ENCODE data around the gene HDGFL2.
"Not testable (repeated sequence)": the region's sequence is repeated elsewhere in the genome, so short reads cannot be mapped to it uniquely, and the experiment has no call there.

HDGFL2 gene

DNA sequence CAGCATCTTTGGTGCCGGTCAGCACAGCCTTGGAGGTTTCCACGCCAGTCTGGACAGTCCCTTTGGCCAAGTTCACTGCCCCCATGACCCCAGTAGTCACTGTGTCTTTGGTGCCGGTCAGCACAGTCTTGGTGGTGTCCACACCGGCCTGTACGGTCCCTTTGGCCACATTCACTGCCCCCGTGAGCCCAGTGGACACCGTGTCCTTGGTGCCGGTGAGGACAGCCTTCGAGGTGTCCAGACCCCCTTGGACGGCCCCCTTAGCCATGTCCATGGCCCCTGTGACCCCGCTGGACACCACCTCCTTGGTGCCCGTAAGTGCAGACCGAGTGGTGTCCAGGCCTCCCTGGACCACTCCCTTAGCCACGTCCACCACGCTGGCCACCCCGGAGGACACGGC is 41.2 kb downstream of the HDGFL2 start:
- no peak for DNase-seq (ENCODE audit: low read depth, low spot score)

DNA sequence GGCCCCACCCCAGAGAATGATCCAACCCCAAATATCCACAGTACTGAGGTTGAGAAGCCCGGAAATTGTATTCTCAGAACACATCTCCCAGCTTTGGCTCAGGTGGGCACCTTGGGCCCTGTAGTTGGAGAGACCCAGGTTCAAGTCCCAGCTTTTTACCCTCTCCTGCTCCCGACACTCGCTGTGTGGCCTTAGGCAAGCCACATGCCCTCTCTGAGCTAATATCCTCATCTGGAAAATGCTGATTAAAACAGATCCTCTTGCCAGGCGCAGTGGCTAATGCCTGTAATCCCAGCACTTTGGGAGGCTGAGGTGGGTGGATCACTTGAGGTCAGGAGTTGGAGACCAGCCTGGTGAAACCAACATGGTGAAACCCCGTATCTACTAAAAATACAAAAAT is 43.6 kb downstream of the HDGFL2 start:
- no peak for DNase-seq (ENCODE audit: low read depth, low spot score)

DNA sequence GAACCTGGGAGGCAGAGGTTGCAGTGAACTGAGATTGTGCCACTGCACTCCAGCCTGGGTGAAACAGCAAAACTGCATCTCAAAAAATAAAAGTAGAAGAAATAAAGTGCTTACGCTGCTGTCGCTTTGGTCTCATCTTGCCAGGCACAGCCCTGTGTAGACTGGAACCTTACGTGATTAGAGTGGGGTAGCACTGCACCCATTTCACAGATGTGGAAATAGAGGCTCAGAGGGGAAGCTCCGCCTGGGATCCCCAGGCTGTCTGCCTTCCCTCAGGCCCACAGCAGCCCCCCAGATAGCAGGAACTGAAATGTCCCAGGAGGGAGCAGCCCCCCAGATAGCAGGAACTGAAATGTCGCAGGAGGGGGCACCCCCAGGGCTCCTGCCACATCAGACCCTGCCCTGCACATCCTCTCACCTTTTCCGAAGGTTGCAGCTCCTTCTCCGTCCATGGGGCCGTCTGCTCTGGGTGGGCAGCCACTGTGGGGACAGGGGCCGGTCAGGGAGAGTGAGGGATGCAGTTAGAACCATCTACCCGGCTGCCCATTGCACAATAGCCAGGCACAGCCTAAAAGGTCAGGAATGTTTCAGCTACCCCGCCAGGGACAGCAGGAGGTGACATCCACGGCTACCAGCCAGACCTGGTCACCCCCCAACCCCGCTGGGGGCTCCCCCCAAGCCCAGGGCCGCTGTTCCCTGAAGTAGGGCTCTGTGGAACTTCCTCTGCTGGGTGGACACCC is 44.3 kb downstream of the HDGFL2 start:
- DNase-seq (ENCODE audit: low read depth, low spot score): no peak

DNA sequence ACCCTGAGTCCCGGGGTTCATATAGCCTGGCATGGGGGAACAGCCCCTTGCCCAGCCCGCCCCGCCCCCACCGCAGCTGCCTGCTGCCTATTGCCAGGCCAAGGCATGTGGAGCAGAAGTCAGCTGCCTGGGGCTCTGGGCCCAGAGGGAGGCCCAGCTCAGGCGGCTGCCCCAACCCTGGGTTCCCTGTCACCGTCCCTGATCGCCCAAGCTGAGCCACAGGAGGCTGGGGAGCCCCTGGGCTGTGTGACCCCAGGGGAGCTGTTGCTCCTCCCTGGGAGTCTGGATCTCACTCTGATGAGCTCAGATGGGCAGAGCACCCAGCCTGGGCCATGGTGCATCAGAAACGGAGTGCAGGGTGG is 44.8 kb downstream of the HDGFL2 start:
- DNase-seq (ENCODE audit: low read depth, low spot score): no peak

DNA sequence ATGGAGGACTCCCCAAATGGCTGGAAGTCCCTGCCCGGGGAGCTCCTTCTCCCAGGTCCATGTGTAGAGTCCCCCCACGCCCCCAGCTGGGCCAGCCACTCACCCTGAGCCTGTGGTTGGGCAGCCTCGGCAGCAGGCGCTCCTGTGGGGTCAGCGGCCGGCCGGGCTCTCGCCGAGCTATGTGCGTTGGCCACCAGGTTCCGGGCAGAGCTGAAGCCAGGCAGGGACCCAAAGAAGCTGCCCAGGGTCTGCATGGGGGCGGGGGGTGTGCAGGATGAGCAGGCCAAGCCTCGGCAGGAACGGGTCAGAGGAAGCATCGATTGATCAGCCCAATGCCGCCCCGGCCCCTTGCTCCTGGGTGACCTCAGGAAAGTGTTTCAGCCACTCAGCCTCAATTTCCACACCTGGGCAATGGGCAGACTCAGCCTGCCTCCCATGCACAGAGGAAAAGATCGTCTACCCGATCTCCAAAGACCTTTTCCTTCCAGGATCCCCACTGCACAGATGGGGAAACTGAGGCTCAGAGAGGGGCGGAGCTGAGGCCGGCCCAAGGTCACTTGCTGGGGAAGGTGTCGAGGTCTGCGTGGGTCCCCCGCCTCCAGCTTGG is 45.5 kb downstream of the HDGFL2 start:
- DNase-seq (ENCODE audit: low read depth, low spot score): no peak

DNA sequence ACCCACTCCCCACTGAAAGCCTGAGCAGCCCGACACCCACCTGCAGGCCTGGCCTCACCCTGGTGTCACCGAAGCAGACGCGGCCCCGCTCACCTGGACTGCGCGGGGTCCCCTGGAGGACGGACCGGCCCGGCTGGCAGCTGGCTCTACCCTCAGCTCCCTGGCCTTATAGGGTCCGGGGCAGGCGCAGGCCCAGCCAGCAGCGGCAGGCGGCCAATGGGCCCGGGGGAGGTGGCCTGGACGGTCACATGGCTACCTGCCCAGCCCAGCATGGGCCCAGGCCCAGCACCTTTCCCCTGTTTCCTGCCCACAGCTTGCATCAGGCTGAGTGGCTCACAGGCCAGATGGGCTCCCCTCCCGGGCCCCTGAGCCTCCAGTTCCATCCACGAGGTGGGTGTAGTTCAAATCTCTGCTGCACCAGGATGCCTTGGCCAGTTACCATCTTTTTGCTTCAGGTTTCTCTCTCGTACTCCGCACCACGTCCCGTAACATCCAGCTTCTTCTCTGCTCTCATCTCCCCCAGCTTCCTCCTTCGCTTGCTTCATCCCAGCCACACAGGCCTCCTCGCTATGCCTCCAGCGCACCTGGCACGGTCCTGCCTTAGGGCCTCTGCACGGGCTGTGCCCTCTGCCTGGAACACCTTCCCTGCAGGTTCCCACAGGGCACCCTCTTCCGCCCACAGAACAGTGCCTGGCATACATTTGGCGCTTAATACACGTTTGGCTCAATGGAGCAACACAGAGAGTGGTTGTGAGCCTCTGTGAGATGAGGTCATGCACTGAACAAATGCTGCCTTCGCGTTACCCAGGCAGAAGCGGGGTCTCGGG is 46.5 kb downstream of the HDGFL2 start, which contains the start of gene PLIN4:
Gene PLIN4, minus strand, starts transcription at position 142 of the 827 bp plus-strand sequence. CDS start 214 bp downstream, outside the sequence.
- no peak for DNase-seq (ENCODE audit: low read depth, low spot score)

DNA sequence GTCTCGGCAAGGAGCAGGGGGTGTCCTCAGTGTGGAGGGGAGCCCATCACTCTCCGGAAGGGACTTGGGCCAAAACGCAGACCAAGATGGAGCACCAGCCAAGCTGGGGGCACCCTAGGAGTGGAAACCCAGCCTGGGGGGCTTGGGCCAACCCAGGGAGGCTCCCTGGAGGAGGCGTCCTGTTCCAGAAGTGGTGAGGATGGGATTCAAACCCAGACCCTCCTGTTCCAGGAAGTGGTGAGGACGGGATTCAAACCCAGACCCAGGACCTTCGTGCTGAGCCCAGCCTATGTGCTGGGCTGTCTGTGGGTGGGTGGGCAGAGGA is 47.0 kb downstream of the HDGFL2 start:
- DNase-seq (ENCODE audit: low read depth, low spot score): no peak

DNA sequence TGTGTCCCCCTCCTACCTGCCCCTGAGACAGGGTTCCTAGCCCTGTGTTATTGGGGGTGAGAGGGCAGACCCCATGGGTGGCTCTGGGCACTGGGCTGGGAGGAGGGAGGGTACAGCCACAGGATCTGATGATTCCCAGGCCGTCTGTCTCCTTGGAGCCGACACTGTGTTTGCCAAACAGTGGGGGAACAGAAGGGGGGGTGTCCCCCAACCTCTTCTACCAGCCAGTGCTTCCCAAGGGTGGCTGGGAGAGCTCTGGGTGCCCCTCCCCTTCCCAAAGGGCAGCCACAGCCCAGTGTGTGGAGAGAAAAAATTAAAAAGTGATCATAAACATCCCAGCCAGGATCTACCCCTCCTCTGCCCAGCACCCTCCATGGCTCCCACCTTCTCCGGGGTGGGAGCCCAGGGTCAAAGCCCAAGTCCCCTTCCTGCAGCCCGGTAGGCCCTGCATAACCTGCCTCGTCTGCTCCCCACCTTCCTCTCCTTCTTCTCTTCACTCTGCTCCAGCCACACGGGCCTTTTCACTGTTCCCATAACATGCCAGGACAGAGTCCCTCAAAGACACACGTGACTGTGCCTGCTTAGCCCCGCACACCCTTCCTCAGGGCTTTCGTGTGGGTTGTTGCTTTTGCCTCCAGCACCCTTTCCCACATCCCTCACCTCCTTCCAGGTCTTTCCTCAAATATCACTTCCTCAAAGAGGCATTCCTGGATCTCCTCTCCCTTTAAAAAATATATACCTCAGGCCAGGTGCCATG is 47.6 kb downstream of the HDGFL2 start:
- no peak for DNase-seq (ENCODE audit: low read depth, low spot score)

DNA sequence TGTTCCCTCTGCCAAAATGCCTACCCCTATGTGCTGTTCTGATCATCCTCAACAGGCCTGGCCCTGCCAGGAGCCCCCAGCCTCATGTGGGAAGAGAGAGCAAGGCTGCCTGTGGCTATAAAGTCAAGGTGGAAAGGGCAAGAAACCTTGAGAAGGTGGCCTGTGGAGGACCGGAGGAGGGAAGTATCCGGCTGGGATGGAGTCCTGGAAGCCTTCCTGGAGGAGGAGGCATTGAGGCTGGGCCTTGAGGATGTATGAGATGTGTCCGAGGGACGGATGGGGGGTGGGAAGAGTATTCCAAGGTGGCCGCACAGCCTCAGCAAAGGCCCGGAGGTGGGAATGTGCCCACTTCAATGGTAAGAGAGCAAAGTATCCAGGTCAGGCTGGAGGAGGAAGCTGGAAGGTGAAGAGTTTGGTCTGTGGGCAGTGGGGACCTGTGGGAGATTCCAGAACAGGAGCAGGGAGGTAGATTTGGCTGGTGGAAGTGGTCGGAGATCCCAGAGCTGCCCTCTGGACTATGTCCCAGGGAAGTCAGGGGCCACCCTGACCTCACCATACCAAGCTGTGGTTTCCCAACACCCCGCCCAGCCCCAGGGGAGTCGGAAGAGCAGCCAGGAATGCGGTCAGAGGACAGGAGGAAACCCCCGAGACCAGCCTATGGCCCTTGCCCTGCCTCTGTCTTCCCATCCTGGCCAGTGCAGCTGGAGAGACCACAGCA is 49.2 kb downstream of the HDGFL2 start:
- no peak for DNase-seq (ENCODE audit: low read depth, low spot score)

DNA sequence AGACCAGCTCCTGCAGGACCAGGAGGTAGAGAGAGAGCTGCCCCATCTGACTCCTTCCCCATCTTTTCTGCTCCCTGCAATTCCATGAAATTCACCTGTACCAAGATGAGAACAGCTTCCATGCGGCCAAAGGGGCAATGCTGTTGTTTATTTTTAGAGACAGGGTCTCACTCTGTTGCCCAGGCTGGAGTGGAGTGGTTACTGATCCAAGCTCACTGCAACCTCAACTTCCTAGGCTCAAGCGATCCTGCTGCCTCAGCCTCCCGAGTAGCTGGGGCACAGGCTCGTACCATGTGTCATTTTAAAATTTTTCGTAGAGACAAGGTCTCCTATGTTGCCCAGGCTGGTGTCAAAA is 49.8 kb downstream of the HDGFL2 start:
- DNase-seq (ENCODE audit: low read depth, low spot score): no peak

DNA sequence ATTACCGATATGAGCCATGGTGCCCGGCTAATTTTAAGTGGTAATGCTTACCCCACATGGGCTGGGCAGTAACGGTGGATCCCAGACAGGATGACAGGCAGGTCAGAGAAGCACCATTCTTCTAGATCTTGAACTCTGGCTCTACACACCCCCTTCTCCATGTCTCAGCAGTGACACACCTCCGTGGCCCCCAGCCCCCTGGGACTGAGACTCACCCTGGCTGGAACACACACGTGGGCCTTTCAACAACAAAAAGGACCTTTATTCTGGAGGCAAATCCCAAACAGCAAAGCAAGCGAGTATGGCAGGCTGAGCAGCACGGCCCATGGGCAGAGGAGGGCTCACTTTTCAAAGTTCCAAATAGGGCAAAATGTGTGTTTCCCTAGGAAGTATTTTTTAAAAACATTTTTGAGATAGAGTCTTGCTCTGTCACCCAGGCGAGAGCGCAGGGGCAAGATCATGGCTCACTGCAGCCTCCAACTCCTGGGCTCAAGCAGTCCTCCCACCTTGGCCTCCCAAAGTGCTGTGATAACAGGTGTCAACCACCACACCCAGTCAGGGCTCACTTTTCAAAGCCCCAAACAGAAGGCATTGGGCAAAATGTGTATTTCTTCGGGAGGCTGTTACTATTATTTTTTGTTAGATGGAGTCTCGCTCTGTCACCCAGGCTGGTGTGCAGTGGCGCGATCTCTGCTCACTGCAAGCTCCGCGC is 50.4 kb downstream of the HDGFL2 start:
- no peak for DNase-seq (ENCODE audit: low read depth, low spot score)

DNA sequence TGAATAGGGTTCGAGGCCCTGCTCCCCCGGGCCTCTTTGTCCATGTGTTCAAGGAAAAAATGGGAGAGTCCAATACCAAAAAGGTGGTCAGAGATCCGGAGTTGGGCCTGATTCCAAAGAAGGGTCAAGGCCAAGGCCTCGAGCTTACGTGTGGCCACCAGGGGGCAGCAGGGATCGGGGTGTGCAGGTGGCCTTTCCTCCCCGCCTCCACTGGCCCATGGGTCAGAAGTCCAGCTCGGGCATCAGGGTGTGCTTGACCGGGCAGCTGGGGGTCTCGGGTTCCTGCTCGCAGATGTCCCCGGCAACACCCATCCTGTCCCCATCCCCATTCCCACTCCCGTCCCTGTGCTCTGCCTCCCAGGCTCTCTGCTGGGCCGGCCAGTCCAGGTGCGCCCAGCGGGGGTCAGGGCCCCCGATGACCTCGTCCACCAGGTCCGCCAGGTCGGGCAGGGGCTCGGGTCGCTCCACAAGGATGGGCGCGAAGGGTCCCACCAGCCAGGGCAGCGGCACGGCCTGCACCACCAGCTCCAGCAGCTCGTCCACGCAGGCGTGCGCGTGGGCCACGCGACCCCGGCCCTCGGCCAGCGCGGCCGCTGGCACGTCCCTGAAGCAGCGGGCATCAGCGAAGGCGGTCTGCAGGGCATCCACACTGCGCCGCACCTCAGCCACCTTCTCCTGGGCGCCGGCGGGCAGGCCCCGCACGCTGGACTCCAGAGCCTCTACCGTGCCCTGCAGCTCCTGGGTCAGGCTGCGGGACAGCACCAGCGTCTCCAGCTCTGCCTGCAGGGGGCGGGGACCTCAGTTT is 51.4 kb downstream of the HDGFL2 start:
- DNase-seq (ENCODE audit: low read depth, low spot score): no peak

DNA sequence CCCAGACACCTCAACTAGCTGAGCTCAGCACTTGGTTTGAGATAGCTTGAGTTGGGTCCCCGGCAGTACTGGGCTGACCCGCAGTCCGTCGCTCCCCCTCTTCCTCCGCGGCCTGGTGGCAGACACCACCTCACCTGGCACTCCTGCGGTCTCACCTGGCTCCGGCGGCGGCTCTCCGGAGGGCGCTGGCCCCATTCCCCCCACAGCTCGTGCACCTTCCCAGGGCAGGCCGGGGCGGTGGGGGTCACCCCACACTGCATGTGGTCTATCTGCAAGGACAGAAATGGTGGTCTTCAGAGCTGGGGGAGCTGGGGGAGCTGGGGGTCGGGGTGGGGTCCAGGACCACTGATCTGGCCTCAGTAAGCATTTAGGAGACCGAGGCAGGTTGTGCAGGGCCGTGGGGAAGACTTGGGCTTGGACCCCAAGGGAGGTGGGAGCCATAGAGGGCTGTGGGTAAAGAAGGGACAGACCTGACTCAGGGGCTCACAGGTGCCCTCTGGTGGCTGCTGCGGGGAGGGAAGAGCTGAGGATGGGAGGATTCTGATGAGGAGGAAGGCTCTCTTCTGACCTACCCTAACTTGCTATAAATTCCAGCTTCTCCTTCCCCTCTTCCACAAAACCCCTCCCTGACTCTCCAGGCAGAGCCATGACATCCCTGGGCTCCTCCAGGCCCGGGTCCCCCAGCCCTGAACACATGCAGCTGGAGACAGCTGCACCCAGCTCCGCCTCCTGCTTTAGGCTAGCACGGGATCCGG is 52.9 kb downstream of the HDGFL2 start:
- no peak for DNase-seq (ENCODE audit: low read depth, low spot score)

DNA sequence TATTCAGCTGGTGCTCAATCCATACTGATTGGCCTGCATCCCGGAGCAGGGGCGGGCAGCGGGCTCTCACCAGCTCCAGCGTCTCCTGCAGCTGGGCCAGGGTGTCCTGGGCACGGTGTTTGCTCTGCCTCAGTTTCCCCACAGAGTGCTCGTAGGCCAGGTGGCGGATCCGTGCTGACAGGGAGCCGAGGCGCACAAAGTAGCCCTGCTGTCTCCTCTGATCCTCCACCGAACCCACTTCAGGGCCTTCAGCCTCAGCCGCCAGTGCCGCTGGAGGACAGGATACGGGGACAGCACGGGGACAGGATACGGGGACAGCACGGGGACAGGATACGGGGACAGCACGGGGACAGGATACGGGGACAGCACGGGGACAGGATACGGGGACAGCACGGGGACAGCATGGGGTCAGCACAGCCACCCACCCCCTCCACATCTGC is 53.5 kb downstream of the HDGFL2 start:
- DNase-seq (ENCODE audit: low read depth, low spot score): no peak

DNA sequence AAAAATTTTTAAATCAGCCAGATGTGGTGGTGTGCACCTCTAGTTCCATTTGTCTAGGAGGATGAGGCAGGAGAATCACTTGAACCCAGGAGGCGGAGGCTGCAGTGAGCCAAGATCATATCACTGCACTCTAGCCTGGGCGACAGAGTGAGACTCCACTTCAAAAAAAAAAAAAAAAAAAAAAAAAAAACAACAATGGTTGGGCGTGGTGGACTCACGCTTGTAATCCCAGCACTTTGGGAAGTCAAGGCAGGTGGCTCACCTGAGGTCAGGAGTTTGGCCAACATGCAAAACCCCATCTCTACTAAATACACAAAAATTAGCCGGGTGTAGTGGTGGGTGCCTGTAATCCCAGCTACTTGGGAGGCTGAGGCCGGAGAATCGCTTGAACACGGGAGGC is 55.3 kb downstream of the HDGFL2 start:
- not testable (repeated sequence) for DNase-seq (ENCODE audit: low read depth, low spot score)

DNA sequence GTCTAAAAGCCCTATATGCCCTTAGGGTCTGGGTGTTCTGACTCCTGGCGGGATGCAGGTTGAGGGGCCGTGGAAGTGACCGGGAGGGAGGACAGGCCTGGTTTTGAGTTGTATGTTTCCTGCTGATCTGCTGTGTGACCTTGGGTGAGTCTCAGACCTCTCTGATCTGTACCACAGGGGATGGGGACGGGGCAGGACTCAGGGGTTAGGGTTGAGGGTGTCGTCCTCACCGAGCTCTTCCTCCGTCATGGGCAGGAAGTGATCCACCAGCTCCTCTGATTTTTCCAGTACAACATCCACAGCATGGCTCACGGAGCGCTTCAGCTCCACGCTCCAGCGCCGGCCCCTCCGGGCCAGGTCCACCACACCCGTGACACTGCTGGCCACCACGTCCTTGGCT is 56.7 kb downstream of the HDGFL2 start:
- no peak for DNase-seq (ENCODE audit: low read depth, low spot score)

DNA sequence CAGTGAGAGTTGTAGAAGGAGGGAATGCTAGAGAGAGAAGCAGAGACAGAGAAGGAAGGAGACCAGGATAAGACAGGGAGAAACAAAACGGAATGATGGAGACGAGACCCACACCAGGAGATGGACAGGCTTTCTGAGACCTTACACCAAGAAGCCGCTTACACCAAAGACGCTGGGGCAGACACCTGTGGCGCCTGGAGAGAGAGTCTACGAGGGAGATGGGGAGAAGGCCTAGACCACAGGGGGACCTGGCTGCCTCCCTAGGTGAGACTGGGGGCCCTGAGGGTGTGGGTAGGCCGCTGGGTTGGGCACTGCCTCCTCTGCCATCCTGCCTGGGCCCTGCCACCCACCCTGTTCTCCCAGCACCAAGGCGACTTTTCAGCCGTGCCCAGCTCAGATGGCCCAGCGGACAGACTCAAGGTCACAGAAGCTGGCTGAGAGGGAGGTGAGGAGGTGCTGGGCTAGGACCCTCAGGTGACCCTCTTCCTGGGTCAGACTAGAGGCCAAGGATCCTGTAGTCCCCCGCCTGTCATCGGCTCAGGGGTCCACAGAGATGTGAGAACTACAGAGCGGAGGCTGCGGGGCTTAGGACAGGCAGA is 57.9 kb downstream of the HDGFL2 start:
- DNase-seq (ENCODE audit: low read depth, low spot score): no peak

DNA sequence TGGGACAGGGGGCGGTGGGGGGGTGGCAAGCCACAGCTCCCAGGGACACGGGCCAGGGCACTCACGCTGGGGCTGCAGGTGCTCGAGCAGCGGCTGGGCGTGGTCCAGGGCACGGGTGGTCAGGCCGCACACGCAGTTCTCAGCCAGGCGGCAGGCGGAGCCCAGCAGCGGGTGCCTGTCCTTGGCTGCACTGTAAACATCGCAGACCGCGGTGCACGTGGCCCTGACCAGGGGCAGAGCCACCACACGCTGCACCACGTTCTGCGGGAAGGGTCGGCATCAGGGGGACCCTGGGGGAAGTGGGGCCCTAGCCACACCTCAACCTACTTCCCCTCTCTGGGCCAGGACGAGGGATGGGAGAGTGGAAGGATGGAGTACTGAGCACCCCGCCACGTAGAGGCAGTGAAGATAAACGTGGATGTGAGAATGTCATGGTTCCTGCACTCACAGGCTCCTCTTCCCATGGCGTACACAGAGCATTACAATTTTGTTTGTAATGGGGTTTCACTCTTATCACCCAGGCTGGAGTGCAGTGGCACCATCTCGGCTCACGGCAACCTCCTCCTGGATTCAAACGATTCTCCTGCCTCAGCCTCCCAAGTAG is 59.6 kb downstream of the HDGFL2 start:
- no peak for DNase-seq (ENCODE audit: low read depth, low spot score)
